Measurements from ENCODE around the gene FLVCR2.

DNA sequence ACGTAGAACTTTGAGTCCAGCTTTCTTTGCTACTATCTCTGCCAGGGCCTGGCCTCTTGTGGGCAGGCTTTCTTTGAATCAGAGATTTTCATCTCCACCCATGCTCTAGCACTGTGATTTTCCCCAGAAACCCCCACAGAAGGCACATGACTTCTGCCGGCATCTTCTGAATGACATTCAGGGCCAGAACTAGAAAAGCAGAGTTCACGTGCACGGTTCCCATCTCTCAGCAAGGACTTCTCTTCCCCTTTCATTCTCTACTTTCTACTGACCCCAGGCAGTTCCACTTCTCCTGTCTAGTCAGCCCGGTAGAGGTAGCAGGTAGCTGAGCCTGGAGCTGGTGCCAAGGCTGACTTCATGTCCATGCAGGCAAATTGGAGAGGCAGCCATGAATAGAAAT, 29.3 kb upstream of the FLVCR2 start:
- TF ChIP-seq, protein P1, sequence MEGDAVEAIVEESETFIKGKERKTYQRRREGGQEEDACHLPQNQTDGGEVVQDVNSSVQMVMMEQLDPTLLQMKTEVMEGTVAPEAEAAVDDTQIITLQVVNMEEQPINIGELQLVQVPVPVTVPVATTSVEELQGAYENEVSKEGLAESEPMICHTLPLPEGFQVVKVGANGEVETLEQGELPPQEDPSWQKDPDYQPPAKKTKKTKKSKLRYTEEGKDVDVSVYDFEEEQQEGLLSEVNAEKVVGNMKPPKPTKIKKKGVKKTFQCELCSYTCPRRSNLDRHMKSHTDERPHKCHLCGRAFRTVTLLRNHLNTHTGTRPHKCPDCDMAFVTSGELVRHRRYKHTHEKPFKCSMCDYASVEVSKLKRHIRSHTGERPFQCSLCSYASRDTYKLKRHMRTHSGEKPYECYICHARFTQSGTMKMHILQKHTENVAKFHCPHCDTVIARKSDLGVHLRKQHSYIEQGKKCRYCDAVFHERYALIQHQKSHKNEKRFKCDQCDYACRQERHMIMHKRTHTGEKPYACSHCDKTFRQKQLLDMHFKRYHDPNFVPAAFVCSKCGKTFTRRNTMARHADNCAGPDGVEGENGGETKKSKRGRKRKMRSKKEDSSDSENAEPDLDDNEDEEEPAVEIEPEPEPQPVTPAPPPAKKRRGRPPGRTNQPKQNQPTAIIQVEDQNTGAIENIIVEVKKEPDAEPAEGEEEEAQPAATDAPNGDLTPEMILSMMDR (IDR thresholded peaks at IDR 0.05), result no peak
- TF ChIP-seq POLR2A (IDR thresholded peaks at IDR 0.05), result no peak
